ENCODE data around the gene ARID4A.

Gene ARID4A

GRCh38 chr14:58281969-58282368 is 16.4 kb upstream of the ARID4A start:
- ATAC-seq (ENCODE audit: insufficient read depth, low read depth) (no peak), DNase-seq (no peak)
- no peaks in the 10 kb centered on the region; the same call in 1 of the 2 replicates for H3K4me1 ChIP-seq (ENCODE audit: insufficient read depth, low read length)
- no peak overlapping the region for H3K27ac ChIP-seq (ENCODE audit: low read length)
- H2AFZ ChIP-seq (ENCODE audit: low read depth, low read length): no peak overlapping the region
- no peak overlapping the region for H3K4me2 ChIP-seq (ENCODE audit: insufficient read depth, low read length)
- TF ChIP-seq CTCF (IDR thresholded peaks at IDR 0.05; ENCODE audit: borderline replicate concordance, extremely low read depth, low read length, poor library complexity, severe bottlenecking) (no peak), EZH2 (IDR thresholded peaks at IDR 0.05; ENCODE audit: borderline replicate concordance, low read depth, low read length, severe bottlenecking) (no peak)
- no peak overlapping the region for H3K4me3 ChIP-seq (ENCODE audit: low read depth in 1 of 2, low read length in 2 of 2)
- H3K36me3 ChIP-seq (ENCODE audit: insufficient read depth, low read length): peaks cover 91% of the 10 kb centered on the region
- no peak overlapping the region for H3K9ac ChIP-seq (ENCODE audit: low read depth, low read length)
- H3K79me2 ChIP-seq (ENCODE audit: insufficient read depth, low read length): peaks cover 99% of the 10 kb centered on the region
- peaks cover 47% of the 10 kb centered on the region for H4K20me1 ChIP-seq (ENCODE audit: insufficient read depth, low read length)
- no peaks in the 10 kb centered on the region for H3K27me3 ChIP-seq (ENCODE audit: insufficient read depth, low read length, poor library complexity)
- no peaks in the 10 kb centered on the region for H3K9me3 ChIP-seq (ENCODE audit: insufficient read depth, low read length, severe bottlenecking)

DNA sequence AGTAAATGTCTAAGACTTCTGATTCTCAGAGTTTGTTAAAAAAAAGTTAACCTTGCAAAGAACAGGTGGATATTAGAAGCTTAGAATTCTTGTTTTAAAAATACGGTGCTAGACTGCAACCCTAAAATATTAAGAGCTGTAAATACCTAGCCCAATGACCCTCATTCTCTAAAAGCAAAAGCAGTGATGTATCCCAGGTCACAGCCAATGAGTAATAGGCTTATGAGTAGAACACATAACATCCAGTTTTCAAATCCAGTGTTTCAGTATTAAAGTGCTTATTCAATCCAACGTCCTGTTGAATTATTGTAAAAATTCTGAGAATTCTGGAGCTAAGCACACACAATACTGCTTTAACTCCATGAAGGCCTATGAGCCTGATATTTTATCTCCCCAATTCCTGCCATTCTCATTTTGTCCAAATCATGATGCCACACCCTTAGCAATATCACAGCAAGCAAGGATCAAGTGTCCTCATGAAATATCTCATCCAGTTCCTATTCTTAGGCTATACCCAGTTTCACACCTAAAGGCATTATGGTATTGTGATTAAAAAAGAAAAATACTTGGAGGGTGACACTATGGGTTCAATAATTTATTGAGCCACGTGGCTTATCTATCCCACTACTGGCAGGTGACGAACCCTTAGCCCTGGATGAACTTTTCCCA is 15.3 kb upstream of the ARID4A start:
- DNase-seq (no peak), ATAC-seq (ENCODE audit: insufficient read depth, low read depth) (no peak)
- H3K27me3 ChIP-seq (ENCODE audit: insufficient read depth, low read length, poor library complexity): no peaks in the 10 kb centered on the region
- H3K27ac ChIP-seq (ENCODE audit: low read length): no peak overlapping the region
- H3K9me3 ChIP-seq (ENCODE audit: insufficient read depth, low read length, severe bottlenecking): no peaks in the 10 kb centered on the region
- no peak overlapping the region for H3K4me2 ChIP-seq (ENCODE audit: insufficient read depth, low read length)
- no peak overlapping the region for H2AFZ ChIP-seq (ENCODE audit: low read depth, low read length)
- TF ChIP-seq CTCF (IDR thresholded peaks at IDR 0.05; ENCODE audit: borderline replicate concordance, extremely low read depth, low read length, poor library complexity, severe bottlenecking) (no peak), EZH2 (IDR thresholded peaks at IDR 0.05; ENCODE audit: borderline replicate concordance, low read depth, low read length, severe bottlenecking) (no peak)
- H3K4me3 ChIP-seq (ENCODE audit: low read depth in 1 of 2, low read length in 2 of 2): no peak overlapping the region
- H3K79me2 ChIP-seq (ENCODE audit: insufficient read depth, low read length): peaks cover 99% of the 10 kb centered on the region
- peaks cover 48% of the 10 kb centered on the region for H4K20me1 ChIP-seq (ENCODE audit: insufficient read depth, low read length)
- no peaks in the 10 kb centered on the region; the same call in 1 of the 2 replicates for H3K4me1 ChIP-seq (ENCODE audit: insufficient read depth, low read length)
- no peak overlapping the region for H3K9ac ChIP-seq (ENCODE audit: low read depth, low read length)
- peaks cover 92% of the 10 kb centered on the region for H3K36me3 ChIP-seq (ENCODE audit: insufficient read depth, low read length)

DNA sequence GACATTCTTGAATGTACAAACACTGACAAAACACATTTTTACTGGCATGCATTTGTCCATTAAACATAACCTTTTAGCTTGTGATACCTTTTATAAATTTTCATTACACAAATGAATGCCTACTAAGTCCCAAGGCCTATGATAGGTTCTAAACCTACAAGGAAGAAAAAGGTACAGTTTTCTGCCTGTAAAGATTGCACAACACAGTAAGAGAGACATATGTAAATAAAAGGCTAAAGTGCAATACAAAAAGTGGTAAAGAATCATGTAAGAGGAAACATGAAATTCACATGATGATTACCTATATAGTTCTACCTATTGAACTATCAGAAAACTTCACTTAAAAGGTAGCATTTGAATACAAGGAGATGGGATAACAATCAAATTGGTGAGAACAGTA is 14.6 kb upstream of the ARID4A start:
- no peak overlapping the region for H2AFZ ChIP-seq (ENCODE audit: low read depth, low read length)
- H3K4me3 ChIP-seq (ENCODE audit: low read depth in 1 of 2, low read length in 2 of 2): no peak overlapping the region
- H3K79me2 ChIP-seq (ENCODE audit: insufficient read depth, low read length): peaks cover 99% of the 10 kb centered on the region
- no peaks in the 10 kb centered on the region for H3K4me1 ChIP-seq (ENCODE audit: insufficient read depth, low read length)
- no peaks in the 10 kb centered on the region for H3K9me3 ChIP-seq (ENCODE audit: insufficient read depth, low read length, severe bottlenecking)
- ATAC-seq (ENCODE audit: insufficient read depth, low read depth) (no peak), DNase-seq (no peak)
- H3K9ac ChIP-seq (ENCODE audit: low read depth, low read length): no peak overlapping the region
- no peaks in the 10 kb centered on the region for H3K27me3 ChIP-seq (ENCODE audit: insufficient read depth, low read length, poor library complexity)
- H4K20me1 ChIP-seq (ENCODE audit: insufficient read depth, low read length): peaks cover 50% of the 10 kb centered on the region
- TF ChIP-seq CTCF (IDR thresholded peaks at IDR 0.05; ENCODE audit: borderline replicate concordance, extremely low read depth, low read length, poor library complexity, severe bottlenecking) (no peak), EZH2 (IDR thresholded peaks at IDR 0.05; ENCODE audit: borderline replicate concordance, low read depth, low read length, severe bottlenecking) (no peak)
- H3K36me3 ChIP-seq (ENCODE audit: insufficient read depth, low read length): peaks cover 92% of the 10 kb centered on the region
- no peak overlapping the region for H3K4me2 ChIP-seq (ENCODE audit: insufficient read depth, low read length)
- H3K27ac ChIP-seq (ENCODE audit: low read length): no peak overlapping the region

Data from DND-41 (cell line).